GM12878 (cell line): ENCODE results near the gene ZBTB16.

Experiments
- CREB1 ChIP-seq: IDR thresholded peaks from 2 replicates; pipeline ENCODE4 v1.6.1; 2012; ENCODE audit warnings: low read depth, mild to moderate bottlenecking, inconsistent platforms
- CTCF ChIP-seq, 3 experiments: IDR thresholded peaks in 2 of 3; conservative IDR thresholded peaks in 1 of 3; 2 replicates each; pipeline ENCODE4 v1.5.1; 2011; ENCODE audit warnings: low read depth in 3 of 3, low read length in 3 of 3, mild to moderate bottlenecking in 3 of 3, control low read depth in 2 of 3, moderate library complexity in 2 of 3, inconsistent platforms in 1 of 3, mixed read lengths in 1 of 3; ENCODE audit not compliant: control insufficient read depth in 2 of 3, insufficient read depth in 1 of 3; ENCODE audit errors: extremely low read depth in 1 of 3
- EZH2 ChIP-seq: IDR thresholded peaks from 2 replicates; pipeline ENCODE4 v1.6.1; 2012; ENCODE audit warnings: low read depth, mild to moderate bottlenecking, control low read depth, inconsistent platforms, low read length, borderline replicate concordance; ENCODE audit not compliant: control insufficient read depth
- NR2C1 ChIP-seq: fragments of 450-650 bp; IDR thresholded peaks from 2 replicates; pipeline ENCODE4 v1.6.1; 2017; ENCODE audit warnings: antibody characterized with exemption, mild to moderate bottlenecking, moderate library complexity
- RB1 ChIP-seq: fragments of 450-650 bp; formaldehyde crosslinking; IDR thresholded peaks from 2 replicates; pipeline ENCODE4 v1.6.1; 2017; ENCODE audit warnings: mild to moderate bottlenecking, borderline replicate concordance
- SIX5 ChIP-seq: IDR thresholded peaks from 2 replicates; pipeline ENCODE4 v1.6.1; 2011; ENCODE audit warnings: mild to moderate bottlenecking, low read depth, low read length, moderate library complexity; ENCODE audit not compliant: severe bottlenecking
- WRNIP1 ChIP-seq: IDR thresholded peaks from 2 replicates; pipeline ENCODE4 v1.6.1; 2011; ENCODE audit warnings: low read depth, low read length, improper control_type of control experiment, borderline replicate concordance
- ZNF24 ChIP-seq: fragments of 450-650 bp; IDR thresholded peaks from 2 replicates; pipeline ENCODE4 v1.6.1; 2017; ENCODE audit warnings: antibody characterized with exemption, mild to moderate bottlenecking
- TF ChIP-seq, protein P1 (sequence below): IDR thresholded peaks from 2 replicates; pipeline ENCODE4 v1.6.1; 2011; ENCODE audit warnings: low read depth, mild to moderate bottlenecking, low read length, moderate library complexity, borderline replicate concordance; ENCODE audit errors: extremely low read depth

- TF ChIP-seq CTCF (IDR thresholded peaks at IDR 0.05 in 2 of 3, conservative IDR thresholded peaks at IDR 0.05 in 1 of 3; ENCODE audit: control insufficient read depth in 2 of 3, extremely low read depth in 1 of 3, insufficient read depth in 1 of 3, low read depth in 3 of 3, low read length in 3 of 3) (no peak), ZNF24 (no peak), EZH2 (no peak), NR2C1 (no peak), WRNIP1 (no peak), RB1 (no peak), CREB1 (no peak), SIX5 (no peak)
- TF ChIP-seq, protein P1, sequence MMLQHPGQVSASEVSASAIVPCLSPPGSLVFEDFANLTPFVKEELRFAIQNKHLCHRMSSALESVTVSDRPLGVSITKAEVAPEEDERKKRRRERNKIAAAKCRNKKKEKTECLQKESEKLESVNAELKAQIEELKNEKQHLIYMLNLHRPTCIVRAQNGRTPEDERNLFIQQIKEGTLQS = no peak
Measured at GRCh38 chr11:114195981-114196731, 136.6 kb downstream of the ZBTB16 start.
